Stimulated activated CD8-positive, alpha-beta memory T cell treated with anti-CD3 and anti-CD28 coated beads, Interleukin-12 subunit alpha, Interleukin-12 subunit beta, amount 100 ng/mL, for 24 hours (primary cell): ENCODE results near the gene KLF3.

ENCODE experiments used
- DNase-seq: peaks from one replicate; pipeline ENCODE4 v3.0.0-alpha.2; 2020; ENCODE audit errors: extremely low read depth

KLF3 gene

GRCh38 chr4:38674258-38675144 lies 10.5 kb downstream of the KLF3 start:
- no peak for DNase-seq

DNA sequence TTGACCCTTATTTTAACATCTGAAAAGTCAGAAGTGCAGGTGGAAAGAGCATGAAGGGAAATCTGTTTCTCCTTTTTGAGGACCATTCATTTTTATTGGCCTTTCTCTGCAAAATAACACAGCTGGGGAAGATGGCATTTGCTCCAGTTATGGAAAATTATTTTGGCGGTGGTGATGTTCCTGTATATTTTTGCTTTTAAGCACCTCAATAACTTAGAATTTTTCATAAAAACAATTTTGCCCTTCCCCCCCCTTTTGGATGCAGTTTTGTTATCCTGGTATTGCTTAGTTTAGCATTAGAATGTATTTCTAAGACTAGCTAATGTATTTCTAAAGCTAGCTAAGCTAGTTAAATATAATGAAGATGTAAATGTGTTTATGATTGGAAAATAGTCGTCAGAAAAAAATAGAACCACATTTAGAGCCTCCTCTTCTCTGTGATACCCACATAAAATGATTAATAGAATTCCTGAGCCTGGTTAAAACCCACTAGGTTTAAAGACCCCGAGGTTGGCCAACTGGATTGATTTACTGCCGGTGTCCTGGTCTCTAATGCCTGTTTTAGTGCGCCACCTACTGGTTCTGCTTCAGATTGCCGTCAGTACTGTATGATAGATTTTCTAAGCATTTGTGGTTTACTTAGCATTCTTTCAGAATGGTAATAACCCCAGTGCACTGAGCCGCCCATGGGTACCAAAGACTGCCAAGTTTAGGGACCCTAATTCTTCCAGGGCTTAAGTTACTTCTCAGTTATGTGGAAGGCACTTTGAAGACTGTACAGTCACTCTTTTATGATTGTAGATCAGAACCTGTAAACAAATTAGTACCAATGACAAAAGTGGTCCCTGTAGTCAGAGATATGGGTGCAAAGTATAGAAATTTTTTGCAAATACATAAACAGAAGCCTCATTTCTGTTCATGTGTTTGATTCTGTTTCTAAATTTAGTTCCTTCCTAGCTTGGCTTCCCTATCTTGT lies 11.4 kb downstream of the KLF3 start:
- DNase-seq = peak; percentile 60

DNA sequence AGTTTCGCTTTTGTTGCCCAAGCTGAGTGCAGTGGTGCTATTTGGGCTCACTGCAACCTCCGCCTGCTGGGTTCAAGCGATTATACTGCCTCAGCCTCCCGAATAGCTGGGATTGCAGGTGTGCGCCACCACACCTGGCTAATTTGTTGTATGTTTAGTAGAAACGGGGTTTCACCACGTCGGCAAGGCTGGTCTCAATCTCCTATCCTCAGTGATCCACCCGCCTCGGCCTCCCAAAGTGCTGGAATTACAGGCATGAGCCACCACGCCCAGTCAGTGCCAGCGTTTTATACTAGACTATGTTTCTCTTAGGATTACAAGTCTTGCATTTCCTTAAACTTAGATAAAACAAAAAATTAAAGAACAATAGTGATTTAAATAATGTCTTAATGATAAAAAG lies 13.0 kb downstream of the KLF3 start:
- no peak for DNase-seq

DNA sequence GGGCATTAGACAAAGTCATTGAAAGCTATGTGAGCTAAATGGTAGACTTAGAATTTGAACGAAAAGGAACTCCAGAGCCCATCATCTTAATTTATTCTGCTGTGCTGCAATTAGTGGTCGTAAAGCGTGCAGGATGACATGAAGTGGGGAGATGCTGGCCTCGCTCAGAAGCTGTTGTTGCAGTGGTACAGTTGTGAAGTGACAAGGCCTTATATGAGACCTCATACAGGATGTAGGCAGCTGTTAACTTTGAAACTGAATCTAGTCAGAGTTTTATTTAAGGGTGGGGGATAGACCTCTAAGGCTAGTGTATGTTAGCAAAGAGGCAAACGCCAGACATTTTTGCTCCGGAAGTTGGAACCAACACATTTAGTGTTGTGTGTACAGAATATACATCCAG lies 13.4 kb downstream of the KLF3 start:
- DNase-seq = no peak

- DNase-seq = no peak
Measured at GRCh38 chr4:38678078-38678477, 14.1 kb downstream of the KLF3 start.

DNA sequence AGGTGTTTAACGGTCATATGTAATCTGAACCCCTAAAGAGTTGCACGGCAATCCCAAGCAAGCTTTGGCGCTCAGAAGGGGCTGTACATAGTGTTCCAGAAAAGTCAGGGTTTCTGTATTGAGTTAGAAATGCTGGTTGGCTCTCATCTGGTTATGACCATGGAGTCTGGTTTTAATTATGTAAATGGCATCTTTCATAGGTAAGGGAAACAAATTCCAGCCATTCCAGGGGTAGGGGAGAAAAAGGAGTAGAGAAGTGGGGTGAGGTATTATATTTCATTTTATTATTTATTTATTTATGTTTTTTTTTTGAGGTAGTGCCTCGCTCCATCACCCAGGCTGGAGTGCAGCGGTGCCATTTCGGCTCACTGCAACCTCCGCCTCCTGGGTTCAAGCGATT lies 15.9 kb downstream of the KLF3 start:
- DNase-seq = no peak

DNA sequence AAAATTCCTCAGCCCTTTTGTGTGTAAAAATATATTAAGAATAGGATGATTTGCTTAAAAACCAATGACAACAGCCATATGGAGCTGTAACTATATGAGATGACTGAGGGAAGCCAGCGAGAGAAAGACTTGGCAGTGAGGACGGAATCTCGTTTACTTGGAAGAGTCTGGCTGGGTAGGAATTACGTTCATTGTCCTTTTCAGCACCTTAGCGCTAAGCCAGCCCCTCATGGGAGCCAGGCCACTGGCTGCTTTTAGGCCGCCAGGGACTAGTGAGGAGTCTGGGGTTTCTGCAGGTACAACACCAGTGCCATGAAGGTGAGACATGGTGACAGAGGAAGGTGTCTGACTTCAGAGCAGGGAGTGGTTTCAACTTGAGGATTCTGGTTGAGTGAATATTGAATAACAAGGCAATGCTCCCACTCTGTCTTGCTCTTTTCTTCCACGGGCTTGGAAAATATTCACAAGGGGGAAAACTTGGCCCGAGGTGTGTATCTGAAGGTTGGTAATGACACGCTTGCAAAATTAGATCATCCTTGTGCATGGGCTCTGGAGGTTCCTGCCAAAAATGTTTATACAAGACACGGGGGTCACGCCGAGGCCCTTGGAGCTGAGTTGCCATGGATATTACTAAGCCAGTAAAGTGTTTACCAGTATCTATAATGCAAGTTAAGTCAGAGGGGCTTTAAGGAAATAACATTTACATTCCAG lies 17.4 kb downstream of the KLF3 start:
- no peak for DNase-seq

GRCh38 chr4:38682336-38682735 lies 18.3 kb downstream of the KLF3 start:
- no peak for DNase-seq

DNA sequence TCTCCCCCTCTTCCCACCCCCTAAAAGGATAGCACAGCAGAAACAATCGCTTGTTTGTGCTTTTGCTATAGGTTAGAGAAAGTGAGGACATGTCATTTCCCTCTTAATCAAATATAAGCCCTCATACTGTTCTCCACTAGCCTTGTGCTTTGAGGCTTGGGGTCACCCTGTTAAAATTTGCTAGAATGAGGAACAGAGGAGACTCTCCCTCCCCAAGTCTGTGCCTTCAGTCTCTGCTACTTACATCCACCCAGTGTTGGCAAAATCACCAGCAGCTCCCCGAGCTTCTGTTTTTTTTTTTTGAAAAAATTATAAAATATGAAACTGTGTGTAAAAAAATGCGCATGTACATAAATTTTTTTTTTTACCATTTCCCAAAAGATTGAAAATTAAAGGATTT lies 19.3 kb downstream of the KLF3 start:
- DNase-seq = no peak

- DNase-seq = no peak
Measured at GRCh38 chr4:38684271-38684670, 20.3 kb downstream of the KLF3 start.

GRCh38 chr4:38684951-38685844 lies 21.2 kb downstream of the KLF3 start:
- no peak for DNase-seq

- no peak for DNase-seq
Measured at GRCh38 chr4:38686682-38687081, 22.7 kb downstream of the KLF3 start.

DNA sequence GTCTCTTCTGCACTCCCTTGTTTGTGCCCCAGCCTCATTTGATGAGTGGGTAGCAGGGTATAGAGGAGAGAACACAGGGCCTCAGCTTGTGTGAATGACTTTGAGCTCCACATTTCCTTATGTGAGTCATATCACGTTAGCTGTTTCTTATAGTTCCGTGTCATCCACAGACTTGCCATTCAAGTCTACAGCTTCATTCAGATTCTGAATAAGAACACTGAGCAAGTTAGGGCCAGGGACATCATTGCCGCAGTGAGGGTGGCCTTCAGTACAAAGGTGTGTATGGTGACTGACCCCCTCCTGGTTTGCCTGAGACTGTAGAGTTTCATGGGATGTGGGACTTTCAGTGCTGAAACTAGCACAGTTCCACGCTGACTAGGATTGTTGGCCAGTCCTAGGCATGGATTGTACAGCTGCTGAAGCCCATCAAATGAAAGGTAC lies 23.6 kb downstream of the KLF3 start:
- no peak for DNase-seq

DNA sequence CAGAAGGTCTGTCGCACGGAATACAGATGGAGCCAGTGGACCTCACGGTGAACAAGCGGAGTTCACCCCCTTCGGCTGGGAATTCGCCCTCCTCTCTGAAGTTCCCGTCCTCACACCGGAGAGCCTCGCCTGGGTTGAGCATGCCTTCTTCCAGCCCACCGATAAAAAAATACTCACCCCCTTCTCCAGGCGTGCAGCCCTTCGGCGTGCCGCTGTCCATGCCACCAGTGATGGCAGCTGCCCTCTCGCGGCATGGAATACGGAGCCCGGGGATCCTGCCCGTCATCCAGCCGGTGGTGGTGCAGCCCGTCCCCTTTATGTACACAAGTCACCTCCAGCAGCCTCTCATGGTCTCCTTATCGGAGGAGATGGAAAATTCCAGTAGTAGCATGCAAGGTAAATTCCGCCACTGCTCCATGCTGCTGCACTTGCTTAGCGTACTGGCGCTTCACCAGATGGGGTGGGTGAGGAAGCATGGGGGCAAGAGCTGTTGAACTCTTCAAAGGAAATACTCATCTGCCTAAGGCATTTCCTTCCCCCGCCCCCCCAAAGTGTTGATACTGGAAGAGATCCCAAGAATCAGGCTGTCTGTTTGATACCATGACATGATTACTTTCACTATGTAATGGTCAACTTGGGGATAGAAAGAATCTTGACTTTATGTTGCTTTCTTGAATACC lies 24.8 kb downstream of the KLF3 start:
- no peak for DNase-seq

- DNase-seq = no peak
Measured at GRCh38 chr4:38691251-38692008, 27.4 kb downstream of the KLF3 start.

DNA sequence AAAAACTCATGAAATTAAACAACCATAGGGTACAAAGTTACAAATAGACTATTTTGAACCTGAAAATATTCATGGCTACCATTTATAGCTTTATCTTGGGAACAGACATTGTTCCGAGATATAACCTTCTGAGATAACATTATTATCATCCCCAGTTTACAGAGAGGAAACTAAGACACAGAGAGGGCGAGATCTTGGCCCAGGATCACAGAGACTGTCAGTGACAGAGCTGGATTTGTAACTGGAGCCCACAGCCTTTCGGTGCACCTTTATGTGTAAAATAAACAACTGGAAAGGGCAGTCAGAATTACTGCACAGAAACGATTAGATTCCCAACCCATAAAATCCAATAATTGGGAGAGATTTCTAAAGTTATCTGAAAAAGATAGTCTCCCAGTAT lies 28.4 kb downstream of the KLF3 start:
- DNase-seq = no peak

- no peak for DNase-seq
Measured at GRCh38 chr4:38693569-38693968, 29.6 kb downstream of the KLF3 start.

DNA sequence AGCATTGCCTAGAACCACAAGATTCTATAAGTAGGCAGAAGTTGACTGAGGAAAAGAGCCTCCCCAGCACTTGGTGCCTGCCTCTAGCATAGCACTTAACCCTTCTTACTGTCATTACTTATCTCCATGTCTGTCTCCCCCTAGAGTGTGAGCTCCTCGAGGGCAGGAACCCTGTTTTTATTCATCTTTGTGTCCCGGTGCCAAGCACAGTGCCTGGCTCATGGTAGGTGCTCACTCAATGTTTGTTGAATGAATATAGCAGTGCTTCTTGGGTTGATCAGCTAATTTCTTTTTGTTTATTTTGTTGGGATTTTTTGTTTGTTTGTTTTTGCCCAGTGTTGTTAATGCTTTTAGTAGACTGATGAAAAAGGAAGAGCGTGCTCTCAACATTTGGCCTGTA lies 30.3 kb downstream of the KLF3 start:
- no peak for DNase-seq

GRCh38 chr4:38695809-38696208 lies 31.8 kb downstream of the KLF3 start:
- DNase-seq = no peak

GRCh38 chr4:38696697-38697096 lies 32.7 kb downstream of the KLF3 start:
- no peak for DNase-seq
